ENCODE measurements around the gene RASGRP4. TPM values are rescaled to one million over a fixed set of nuclear protein-coding genes. Genes with fewer than 3 reads are reported as not detected.
"Not testable (repeated sequence)": the region's sequence is repeated elsewhere in the genome, so short reads cannot be mapped to it uniquely, and the experiment has no call there.

Gene RASGRP4
- total and polyA plus RNA-seq, 4 donors, result 1.2 to 2.0 (median 1.6) TPM

DNA sequence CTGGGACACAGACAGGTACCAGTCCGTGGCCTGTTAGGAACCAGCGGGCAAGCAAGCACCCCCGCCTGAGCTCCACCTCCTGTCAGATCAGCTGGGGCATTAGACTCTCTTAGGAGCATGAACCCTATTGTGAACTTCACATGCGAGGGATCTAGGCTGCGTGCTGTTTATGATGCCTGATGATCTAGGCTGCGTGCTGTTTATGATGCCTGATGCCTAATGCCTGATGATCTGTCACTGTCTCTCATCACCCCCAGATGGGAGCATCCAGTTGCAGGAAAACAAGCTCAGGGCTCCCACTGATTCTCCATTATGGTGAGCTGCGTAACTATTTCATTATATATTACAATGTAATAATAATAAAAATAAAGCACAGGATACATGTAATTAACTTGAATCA lies 3.6 kb downstream of the RASGRP4 start:
- H3K27me3 ChIP-seq (ENCODE audit: control insufficient read depth, insufficient read depth, low read length), result peaks cover 7% of the 10 kb centered on the region
- H3K4me3 ChIP-seq (ENCODE audit: low read depth, low read length), result no peak overlapping the region
- no peak overlapping the region for H3K27ac ChIP-seq (ENCODE audit: low read depth, low read length)
- H3K4me1 ChIP-seq (ENCODE audit: control insufficient read depth, insufficient read depth, low read length), result peaks cover 17% of the 10 kb centered on the region
- WGBS (ENCODE audit: insufficient coverage), result 59% methylated on average over 6 of the region's 7 CpGs
- no peaks in the 10 kb centered on the region for H3K36me3 ChIP-seq (ENCODE audit: control insufficient read depth, insufficient read depth, low read length)
- no peaks in the 10 kb centered on the region for H3K9me3 ChIP-seq (ENCODE audit: control insufficient read depth, insufficient read depth, low read length)
- DNase-seq (ENCODE audit: low read depth in 4 of 6, low spot score in 6 of 6), result peak in 1 of 6 donors; percentile 70

DNA sequence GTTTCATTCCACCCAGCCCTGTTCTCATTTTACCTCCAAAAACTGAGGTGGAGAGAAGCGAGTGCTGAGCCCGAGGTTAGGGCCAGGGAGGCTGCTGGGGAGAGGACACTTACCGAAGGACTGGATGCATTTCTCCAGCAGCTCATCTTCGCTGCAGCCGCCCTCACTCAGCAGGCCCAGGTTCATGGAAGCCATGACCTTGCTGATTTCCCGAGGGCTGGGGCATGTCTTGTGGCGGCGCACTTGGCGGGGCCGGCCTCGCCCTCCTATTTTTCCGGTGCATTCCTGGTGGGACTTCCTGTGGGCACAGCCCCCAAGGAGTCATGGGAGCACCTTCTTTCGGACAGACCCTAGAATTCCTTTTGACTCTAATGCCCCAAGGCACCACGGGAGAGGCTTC lies 4.2 kb downstream of the RASGRP4 start:
- no peaks in the 10 kb centered on the region for H3K9me3 ChIP-seq (ENCODE audit: control insufficient read depth, insufficient read depth, low read length)
- 85% methylated on average over 14 of the region's 14 CpGs for WGBS (ENCODE audit: insufficient coverage)
- no peak overlapping the region for H3K27ac ChIP-seq (ENCODE audit: low read depth, low read length)
- H3K4me3 ChIP-seq (ENCODE audit: low read depth, low read length), result no peak overlapping the region
- no peaks in the 10 kb centered on the region for H3K36me3 ChIP-seq (ENCODE audit: control insufficient read depth, insufficient read depth, low read length)
- peaks cover 7% of the 10 kb centered on the region for H3K27me3 ChIP-seq (ENCODE audit: control insufficient read depth, insufficient read depth, low read length)
- DNase-seq (ENCODE audit: low read depth in 4 of 6, low spot score in 6 of 6), result no peak
- H3K4me1 ChIP-seq (ENCODE audit: control insufficient read depth, insufficient read depth, low read length), result peaks cover 17% of the 10 kb centered on the region

DNA sequence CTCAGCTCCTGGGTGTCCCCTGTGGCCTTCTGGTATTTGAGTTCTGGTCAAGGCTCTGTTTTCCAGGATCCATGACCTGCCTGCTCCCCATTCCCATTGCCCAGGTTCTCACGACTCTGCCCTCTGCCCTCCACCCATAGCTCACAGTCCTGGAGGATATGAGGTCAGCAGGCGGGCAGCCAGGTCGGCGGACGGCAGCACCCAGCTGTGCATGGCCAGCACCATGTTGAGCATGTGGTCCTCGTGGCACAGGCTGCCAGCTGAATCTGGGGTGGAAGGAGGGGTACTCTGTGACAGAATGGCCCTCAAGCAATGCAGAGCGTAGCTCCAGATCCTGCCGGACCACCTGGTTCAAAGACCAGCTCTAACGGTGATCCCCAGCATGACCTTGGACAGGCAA lies 5.1 kb downstream of the RASGRP4 start:
- no peaks in the 10 kb centered on the region for H3K9me3 ChIP-seq (ENCODE audit: control insufficient read depth, insufficient read depth, low read length)
- H3K4me1 ChIP-seq (ENCODE audit: control insufficient read depth, insufficient read depth, low read length), result peaks cover 16% of the 10 kb centered on the region
- H3K27me3 ChIP-seq (ENCODE audit: control insufficient read depth, insufficient read depth, low read length), result peaks cover 7% of the 10 kb centered on the region
- H3K36me3 ChIP-seq (ENCODE audit: control insufficient read depth, insufficient read depth, low read length), result no peaks in the 10 kb centered on the region
- H3K4me3 ChIP-seq (ENCODE audit: low read depth, low read length), result no peak overlapping the region
- WGBS (ENCODE audit: insufficient coverage), result 87% methylated on average over 9 of the region's 9 CpGs
- H3K27ac ChIP-seq (ENCODE audit: low read depth, low read length), result no peak overlapping the region
- DNase-seq (ENCODE audit: low read depth in 4 of 6, low spot score in 6 of 6), result no peak

DNA sequence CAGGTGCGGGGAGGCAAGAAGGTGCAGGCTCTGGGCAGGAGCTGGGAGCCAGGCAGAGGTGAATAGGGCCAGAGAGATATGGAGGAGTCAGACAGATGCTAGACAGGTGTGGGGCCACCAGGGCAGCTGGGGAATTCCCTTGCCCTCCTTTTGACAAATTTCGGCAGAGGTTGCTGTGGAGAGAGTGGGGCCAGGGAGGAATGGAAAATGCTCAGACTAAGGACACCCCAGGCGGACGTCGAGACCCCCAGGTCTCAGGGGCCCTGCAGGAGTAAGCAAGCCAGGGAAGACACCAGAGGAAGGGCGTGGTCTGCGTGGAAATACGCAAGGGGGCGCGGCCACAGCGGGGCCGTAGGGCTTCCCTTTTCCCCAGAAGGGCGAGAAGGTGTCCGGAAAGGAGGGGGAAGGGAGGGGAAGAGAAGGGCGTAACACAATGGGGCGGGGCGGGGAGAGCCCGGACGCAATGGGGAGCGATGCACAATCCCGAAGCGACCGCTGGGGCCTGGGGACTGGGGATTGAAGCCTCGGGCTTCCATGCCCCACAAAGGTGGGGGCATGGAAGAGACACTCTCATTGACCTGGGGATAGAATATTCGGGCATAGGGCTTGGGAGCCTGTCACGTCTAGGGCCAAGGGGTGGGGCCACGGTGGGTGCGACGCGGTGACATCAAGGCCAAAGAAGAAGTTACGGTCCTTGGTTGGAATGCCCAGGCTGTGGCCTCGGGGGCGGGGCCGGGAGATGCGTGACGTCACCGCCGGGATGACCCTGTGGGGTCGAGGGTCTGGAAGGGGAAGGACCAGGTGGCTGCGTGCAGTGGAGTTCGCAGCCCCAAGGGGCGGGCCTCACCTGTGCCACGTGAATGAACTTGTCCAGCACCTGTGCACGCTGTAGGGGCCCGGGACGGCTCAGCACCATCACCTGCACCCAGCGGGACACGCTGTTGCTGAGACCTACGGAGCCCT lies 8.2 kb downstream of the RASGRP4 start:
- no peaks in the 10 kb centered on the region for H3K9me3 ChIP-seq (ENCODE audit: control insufficient read depth, insufficient read depth, low read length)
- peaks cover 8% of the 10 kb centered on the region for H3K36me3 ChIP-seq (ENCODE audit: control insufficient read depth, insufficient read depth, low read length)
- H3K27ac ChIP-seq (ENCODE audit: low read depth, low read length), result no peak overlapping the region
- 5% methylated on average over 47 of the region's 49 CpGs for WGBS (ENCODE audit: insufficient coverage)
- H3K4me1 ChIP-seq (ENCODE audit: control insufficient read depth, insufficient read depth, low read length), result peaks cover 11% of the 10 kb centered on the region
- DNase-seq (ENCODE audit: low read depth in 4 of 6, low spot score in 6 of 6), result peak in 2 of 6 donors; percentile 15 to 22
- no peak overlapping the region for H3K4me3 ChIP-seq (ENCODE audit: low read depth, low read length)
- peaks cover 7% of the 10 kb centered on the region for H3K27me3 ChIP-seq (ENCODE audit: control insufficient read depth, insufficient read depth, low read length)

DNA sequence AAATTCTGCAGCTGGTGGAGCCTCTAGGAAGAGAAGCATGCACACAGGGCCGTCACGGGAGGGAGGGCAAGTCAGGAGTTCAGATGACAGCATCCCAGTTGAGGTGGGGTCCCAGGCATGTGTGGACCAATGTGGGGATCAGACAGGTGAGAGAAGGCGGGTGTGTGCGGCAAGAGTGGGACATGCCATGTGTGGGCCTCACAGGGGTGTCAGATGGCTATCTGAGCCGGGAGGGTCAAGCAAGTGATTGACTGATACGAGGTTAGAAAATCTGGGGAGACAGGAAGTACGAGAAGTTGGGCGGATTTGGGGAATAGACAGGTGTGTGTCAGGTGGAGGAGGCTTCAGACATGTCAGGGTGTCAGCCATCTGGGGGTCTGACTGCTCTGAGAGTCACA lies 8.9 kb downstream of the RASGRP4 start:
- WGBS (ENCODE audit: insufficient coverage), result 81% methylated on average over 8 of the region's 8 CpGs
- no peak overlapping the region for H3K27ac ChIP-seq (ENCODE audit: low read depth, low read length)
- no peak for DNase-seq (ENCODE audit: low read depth in 4 of 6, low spot score in 6 of 6)
- peaks cover 11% of the 10 kb centered on the region for H3K4me1 ChIP-seq (ENCODE audit: control insufficient read depth, insufficient read depth, low read length)
- peaks cover 7% of the 10 kb centered on the region for H3K27me3 ChIP-seq (ENCODE audit: control insufficient read depth, insufficient read depth, low read length)
- no peak overlapping the region for H3K4me3 ChIP-seq (ENCODE audit: low read depth, low read length)
- no peaks in the 10 kb centered on the region for H3K9me3 ChIP-seq (ENCODE audit: control insufficient read depth, insufficient read depth, low read length)
- H3K36me3 ChIP-seq (ENCODE audit: control insufficient read depth, insufficient read depth, low read length), result peaks cover 11% of the 10 kb centered on the region

DNA sequence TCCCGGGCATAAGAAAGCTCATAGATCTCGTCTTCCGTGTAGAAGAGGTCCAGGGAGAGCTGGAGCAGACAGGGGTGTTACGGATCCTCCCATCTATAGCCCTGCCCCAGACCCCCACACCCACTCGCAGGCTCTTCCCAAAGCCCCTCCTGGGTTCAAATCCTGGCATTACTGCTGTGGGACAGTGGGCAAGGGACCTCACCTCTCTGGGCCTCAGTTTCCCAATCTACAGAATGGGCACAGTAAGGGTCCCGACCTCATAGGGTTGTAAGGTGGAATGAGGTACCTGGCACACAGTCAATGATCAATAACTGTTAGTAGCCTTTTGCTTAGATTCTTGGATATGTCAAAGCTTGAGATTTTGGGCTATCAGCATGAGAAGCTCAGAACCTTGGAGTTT lies 12.6 kb downstream of the RASGRP4 start:
- WGBS (ENCODE audit: insufficient coverage), result 86% methylated on average over 4 of the region's 6 CpGs
- Histone ChIP-seq H3K27me3 (ENCODE audit: control insufficient read depth, insufficient read depth, low read length) (peaks cover 6% of the 10 kb centered on the region), H3K27ac (ENCODE audit: low read depth, low read length) (no peak overlapping the region), H3K9me3 (ENCODE audit: control insufficient read depth, insufficient read depth, low read length) (no peaks in the 10 kb centered on the region), H3K4me1 (ENCODE audit: control insufficient read depth, insufficient read depth, low read length) (peaks cover 10% of the 10 kb centered on the region), H3K4me3 (ENCODE audit: low read depth, low read length) (no peak overlapping the region), H3K36me3 (ENCODE audit: control insufficient read depth, insufficient read depth, low read length) (peaks cover 19% of the 10 kb centered on the region)
- no peak for DNase-seq (ENCODE audit: low read depth in 4 of 6, low spot score in 6 of 6)

DNA sequence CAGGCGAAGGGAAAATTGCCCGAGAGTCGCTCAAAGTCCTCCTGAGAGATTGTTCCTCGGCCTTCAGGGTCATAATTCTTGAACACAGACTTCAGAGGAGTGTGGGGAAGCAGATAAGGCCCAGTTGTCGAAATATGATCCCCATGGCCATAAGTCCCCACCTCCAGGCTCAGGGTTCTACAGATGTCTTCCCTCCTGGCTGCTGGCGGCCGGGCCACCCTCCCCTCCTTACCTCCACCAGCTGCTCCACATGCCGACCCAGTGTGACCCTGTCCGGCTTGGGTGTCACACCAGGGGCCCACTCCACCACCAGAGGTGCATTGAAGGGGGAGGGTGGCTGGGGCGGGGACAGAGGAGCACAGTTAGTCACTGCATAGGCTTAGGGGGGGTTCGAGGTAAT lies 13.1 kb downstream of the RASGRP4 start:
- Histone ChIP-seq H3K9me3 (ENCODE audit: control insufficient read depth, insufficient read depth, low read length) (no peaks in the 10 kb centered on the region), H3K27me3 (ENCODE audit: control insufficient read depth, insufficient read depth, low read length) (peaks cover 1% of the 10 kb centered on the region), H3K4me1 (ENCODE audit: control insufficient read depth, insufficient read depth, low read length) (peaks cover 6% of the 10 kb centered on the region), H3K36me3 (ENCODE audit: control insufficient read depth, insufficient read depth, low read length) (peaks cover 21% of the 10 kb centered on the region), H3K27ac (ENCODE audit: low read depth, low read length) (no peak overlapping the region), H3K4me3 (ENCODE audit: low read depth, low read length) (no peak overlapping the region)
- 89% methylated on average over 5 of the region's 11 CpGs for WGBS (ENCODE audit: insufficient coverage)
- no peak for DNase-seq (ENCODE audit: low read depth in 4 of 6, low spot score in 6 of 6)

DNA sequence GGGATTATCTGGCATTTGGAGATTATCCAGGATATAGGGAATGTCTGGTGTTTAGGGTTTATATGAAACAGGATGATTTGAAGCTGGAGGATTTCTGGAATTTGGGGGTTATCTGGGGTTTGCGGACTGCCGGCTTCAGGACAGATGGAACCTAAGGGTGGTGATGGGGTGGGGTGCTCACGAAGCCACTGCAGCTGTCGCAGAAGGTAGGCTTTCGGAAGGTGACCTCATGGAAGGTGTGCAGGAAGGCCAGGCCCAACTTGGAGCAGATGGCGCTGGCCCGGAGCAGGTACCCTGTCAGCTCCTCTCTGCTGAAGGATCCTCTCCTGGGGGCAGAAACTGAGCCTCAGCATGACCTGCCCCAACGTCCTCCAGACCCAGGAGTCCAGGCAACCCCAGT lies 13.5 kb downstream of the RASGRP4 start:
- H3K36me3 ChIP-seq (ENCODE audit: control insufficient read depth, insufficient read depth, low read length), result peaks cover 22% of the 10 kb centered on the region
- WGBS (ENCODE audit: insufficient coverage), result 91% methylated on average over 8 of the region's 8 CpGs
- peaks cover under 1% of the 10 kb centered on the region for H3K4me1 ChIP-seq (ENCODE audit: control insufficient read depth, insufficient read depth, low read length)
- H3K27me3 ChIP-seq (ENCODE audit: control insufficient read depth, insufficient read depth, low read length), result no peaks in the 10 kb centered on the region
- H3K4me3 ChIP-seq (ENCODE audit: low read depth, low read length), result no peak overlapping the region
- no peak for DNase-seq (ENCODE audit: low read depth in 4 of 6, low spot score in 6 of 6)
- no peak overlapping the region for H3K27ac ChIP-seq (ENCODE audit: low read depth, low read length)
- H3K9me3 ChIP-seq (ENCODE audit: control insufficient read depth, insufficient read depth, low read length), result no peaks in the 10 kb centered on the region

DNA sequence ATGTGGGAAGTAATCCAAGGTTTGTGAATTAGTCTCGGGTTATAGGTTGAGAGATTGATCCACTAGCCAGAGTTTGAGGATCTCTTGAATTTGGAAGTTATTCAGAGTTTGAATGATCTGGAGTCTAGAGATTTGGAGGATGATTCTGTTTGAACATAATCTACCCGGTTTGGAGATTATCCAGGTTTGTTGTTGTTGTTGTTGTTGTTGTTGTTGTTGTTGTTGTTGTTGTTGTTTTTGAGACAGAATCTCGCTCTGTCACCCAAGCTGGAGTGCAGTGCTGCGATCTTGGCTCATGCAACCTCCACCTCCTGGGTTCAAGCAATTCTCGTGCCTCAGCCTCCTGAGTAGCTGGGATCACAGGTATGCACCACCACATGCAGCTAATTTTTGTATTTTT lies 14.1 kb downstream of the RASGRP4 start:
- H3K36me3 ChIP-seq (ENCODE audit: control insufficient read depth, insufficient read depth, low read length), result peaks cover 26% of the 10 kb centered on the region
- not testable (repeated sequence) for H3K27ac ChIP-seq (ENCODE audit: low read depth, low read length); H3K27me3 ChIP-seq (ENCODE audit: control insufficient read depth, insufficient read depth, low read length); H3K9me3 ChIP-seq (ENCODE audit: control insufficient read depth, insufficient read depth, low read length); H3K4me3 ChIP-seq (ENCODE audit: low read depth, low read length); DNase-seq (ENCODE audit: low read depth in 4 of 6, low spot score in 6 of 6); H3K4me1 ChIP-seq (ENCODE audit: control insufficient read depth, insufficient read depth, low read length)
- WGBS (ENCODE audit: insufficient coverage), result 92% methylated on average over 1 of the region's 5 CpGs

All from spinal cord (tissue), 10 donors.